ENCODE measurements around the gene PTPRM.
A peak's percentile ranks its signal among the peaks of the same experiment; 100 is the strongest.

The PTPRM gene

GRCh38 chr18:7945882-7946281, 378.8 kb downstream of the PTPRM start:
- Histone ChIP-seq H3K23ac (ENCODE audit: low read length in 2 of 2) (no peak overlapping the region), H3K4me2 (ENCODE audit: low read length, poor library complexity, severe bottlenecking) (no peak overlapping the region), H3K9me3 (ENCODE audit: control insufficient read depth, low read length) (no peaks in the 10 kb centered on the region), H3K27ac (ENCODE audit: low read length, poor library complexity, severe bottlenecking) (peak overlapping the region; percentile 91), H3K14ac (ENCODE audit: low read length in 2 of 2) (no peak overlapping the region), H4K91ac (ENCODE audit: low read length) (no peak overlapping the region), H3K36me3 (ENCODE audit: control insufficient read depth in 1 of 2, insufficient read depth in 2 of 2, low read depth in 1 of 2, low read length in 2 of 2) (peaks cover 2 to 11% of the 10 kb centered on the region in 2 experiments), H3K4me1 (ENCODE audit: control insufficient read depth, insufficient read depth, low read depth, low read length) (peaks cover 10% of the 10 kb centered on the region), H3K18ac (ENCODE audit: low read depth in 1 of 2, low read length in 2 of 2) (no peak overlapping the region), H3K27me3 (ENCODE audit: control insufficient read depth in 1 of 2, insufficient read depth in 1 of 2, low read length in 2 of 2) (no peaks in the 10 kb centered on the region), H4K8ac (ENCODE audit: low read length) (no peak overlapping the region), H3K4me3 (ENCODE audit: insufficient read depth in 1 of 2, low read depth in 1 of 2, low read length in 2 of 2) (peak overlapping the region in 1 of 2 experiments; percentile 82), H3K9ac (ENCODE audit: low read length) (peak overlapping the region; percentile 79), H2BK15ac (ENCODE audit: low read depth, poor library complexity, severe bottlenecking) (no peak overlapping the region), H3K4ac (ENCODE audit: low read depth in 1 of 2, low read length in 2 of 2) (no peak overlapping the region), H3K79me1 (replicated peaks; ENCODE audit: low read length, poor library complexity, severe bottlenecking) (peaks cover 17% of the 10 kb centered on the region), H2AFZ (ENCODE audit: low read depth, low read length) (no peak overlapping the region), H2BK12ac (ENCODE audit: low read length in 2 of 2) (no peak overlapping the region), H2BK5ac (ENCODE audit: low read depth, low read length, poor library complexity, severe bottlenecking) (no peak overlapping the region), H2BK120ac (ENCODE audit: low read depth, low read length) (no peak overlapping the region), H2AK5ac (ENCODE audit: low read length, severe bottlenecking) (no peak overlapping the region)
- 0% methylated on average over 3 of the region's 3 CpGs for WGBS
- peak; percentile 99 for DNase-seq

- H2AK5ac ChIP-seq (ENCODE audit: low read length, severe bottlenecking): no peak overlapping the region
- 75% methylated on average over 6 of the region's 7 CpGs for WGBS
These were observed 379.7 kb downstream of the PTPRM start for GRCh38 chr18:7946734-7947377.

GRCh38 chr18:7950380-7951136, 383.4 kb downstream of the PTPRM start:
- H3K4me2 ChIP-seq (ENCODE audit: low read length, poor library complexity, severe bottlenecking): no peak overlapping the region
- no peak overlapping the region for H3K18ac ChIP-seq (ENCODE audit: low read depth in 1 of 2, low read length in 2 of 2)
- no peak overlapping the region for H2BK12ac ChIP-seq (ENCODE audit: low read length in 2 of 2)
- no peak overlapping the region for H2AK5ac ChIP-seq (ENCODE audit: low read length, severe bottlenecking)
- no peak overlapping the region for H2AFZ ChIP-seq (ENCODE audit: low read depth, low read length)
- H2BK15ac ChIP-seq (ENCODE audit: low read depth, poor library complexity, severe bottlenecking): no peak overlapping the region
- 34% methylated on average over 5 of the region's 6 CpGs for WGBS
- no peaks in the 10 kb centered on the region for H3K9me3 ChIP-seq (ENCODE audit: control insufficient read depth, low read length)
- H3K27ac ChIP-seq (ENCODE audit: low read length, poor library complexity, severe bottlenecking): no peak overlapping the region
- no peak overlapping the region for H2BK5ac ChIP-seq (ENCODE audit: low read depth, low read length, poor library complexity, severe bottlenecking)
- no peak overlapping the region for H2BK120ac ChIP-seq (ENCODE audit: low read depth, low read length)
- H3K36me3 ChIP-seq (ENCODE audit: control insufficient read depth in 1 of 2, insufficient read depth in 2 of 2, low read depth in 1 of 2, low read length in 2 of 2): peaks cover 3 to 22% of the 10 kb centered on the region in 2 experiments
- no peaks in the 10 kb centered on the region for H3K27me3 ChIP-seq (ENCODE audit: control insufficient read depth in 1 of 2, insufficient read depth in 1 of 2, low read length in 2 of 2)
- H3K23ac ChIP-seq (ENCODE audit: low read length in 2 of 2): no peak overlapping the region
- H3K14ac ChIP-seq (ENCODE audit: low read length in 2 of 2): no peak overlapping the region
- H4K8ac ChIP-seq (ENCODE audit: low read length): peak overlapping the region; percentile 75
- H3K4me3 ChIP-seq (ENCODE audit: insufficient read depth in 1 of 2, low read depth in 1 of 2, low read length in 2 of 2): no peak overlapping the region
- H4K91ac ChIP-seq (ENCODE audit: low read length): no peak overlapping the region
- H3K79me1 ChIP-seq (replicated peaks; ENCODE audit: low read length, poor library complexity, severe bottlenecking): peaks cover 9% of the 10 kb centered on the region
- H3K9ac ChIP-seq (ENCODE audit: low read length): no peak overlapping the region
- H3K4ac ChIP-seq (ENCODE audit: low read depth in 1 of 2, low read length in 2 of 2): no peak overlapping the region
- peak; percentile 66 for DNase-seq
- H3K4me1 ChIP-seq (ENCODE audit: control insufficient read depth, insufficient read depth, low read depth, low read length): peaks cover 8% of the 10 kb centered on the region

More at GRCh38 chr18:7946734-7947377, 379.7 kb downstream of the PTPRM start:
- H3K4me2 ChIP-seq (ENCODE audit: low read length, poor library complexity, severe bottlenecking): peak overlapping the region; percentile 22
- H2AFZ ChIP-seq (ENCODE audit: low read depth, low read length): no peak overlapping the region
- H4K91ac ChIP-seq (ENCODE audit: low read length): peak overlapping the region; percentile 93
- no peak overlapping the region for H3K14ac ChIP-seq (ENCODE audit: low read length in 2 of 2)
- H3K9ac ChIP-seq (ENCODE audit: low read length): peak overlapping the region; percentile 79
- H3K23ac ChIP-seq (ENCODE audit: low read length in 2 of 2): no peak overlapping the region
- peak overlapping the region; percentile 68 to 86 for H3K4ac ChIP-seq (ENCODE audit: low read depth in 1 of 2, low read length in 2 of 2)
- H2BK5ac ChIP-seq (ENCODE audit: low read depth, low read length, poor library complexity, severe bottlenecking): no peak overlapping the region
- peaks cover 14% of the 10 kb centered on the region for H3K79me1 ChIP-seq (replicated peaks; ENCODE audit: low read length, poor library complexity, severe bottlenecking)
- H3K27me3 ChIP-seq (ENCODE audit: control insufficient read depth in 1 of 2, insufficient read depth in 1 of 2, low read length in 2 of 2): no peaks in the 10 kb centered on the region
- peak overlapping the region; percentile 73 to 94 for H3K18ac ChIP-seq (ENCODE audit: low read depth in 1 of 2, low read length in 2 of 2)
- peak overlapping the region; percentile 64 to 87 for H2BK12ac ChIP-seq (ENCODE audit: low read length in 2 of 2)
- H2BK15ac ChIP-seq (ENCODE audit: low read depth, poor library complexity, severe bottlenecking): peak overlapping the region; percentile 76
- peak overlapping the region; percentile 92 for H4K8ac ChIP-seq (ENCODE audit: low read length)
- peaks cover 0 to 16% of the 10 kb centered on the region in 2 experiments for H3K36me3 ChIP-seq (ENCODE audit: control insufficient read depth in 1 of 2, insufficient read depth in 2 of 2, low read depth in 1 of 2, low read length in 2 of 2)
- H3K4me1 ChIP-seq (ENCODE audit: control insufficient read depth, insufficient read depth, low read depth, low read length): peaks cover 9% of the 10 kb centered on the region
- peak overlapping the region; percentile 71 for H2BK120ac ChIP-seq (ENCODE audit: low read depth, low read length)
- peak overlapping the region; percentile 36 to 82 for H3K4me3 ChIP-seq (ENCODE audit: insufficient read depth in 1 of 2, low read depth in 1 of 2, low read length in 2 of 2)
- no peaks in the 10 kb centered on the region for H3K9me3 ChIP-seq (ENCODE audit: control insufficient read depth, low read length)
- H3K27ac ChIP-seq (ENCODE audit: low read length, poor library complexity, severe bottlenecking): peak overlapping the region; percentile 86
- DNase-seq: peak; percentile 91

All from mesenchymal stem cell (in vitro differentiated cells and primary cell).